OCI-LY1 (cell line): ENCODE measurements around the gene EPB41L4A.

Experiments
- EZH2 ChIP-seq: fragments of 200-600 bp; sonication (generic), shearing (Covaris generic); IDR thresholded peaks from 2 replicates; pipeline ENCODE4 v1.8.0; 2017; ENCODE audit warnings: borderline replicate concordance, mixed run types, mild to moderate bottlenecking, antibody characterized with exemption, low read length, moderate library complexity, mixed read lengths
- TF ChIP-seq, protein P1 (sequence below): fragments of 200-600 bp; sonication (generic), shearing (Covaris generic); IDR thresholded peaks from 2 replicates; pipeline ENCODE4 v1.5.1; 2017; ENCODE audit warnings: mild to moderate bottlenecking, antibody characterized with exemption, low read length, moderate library complexity, mixed read lengths

DNA sequence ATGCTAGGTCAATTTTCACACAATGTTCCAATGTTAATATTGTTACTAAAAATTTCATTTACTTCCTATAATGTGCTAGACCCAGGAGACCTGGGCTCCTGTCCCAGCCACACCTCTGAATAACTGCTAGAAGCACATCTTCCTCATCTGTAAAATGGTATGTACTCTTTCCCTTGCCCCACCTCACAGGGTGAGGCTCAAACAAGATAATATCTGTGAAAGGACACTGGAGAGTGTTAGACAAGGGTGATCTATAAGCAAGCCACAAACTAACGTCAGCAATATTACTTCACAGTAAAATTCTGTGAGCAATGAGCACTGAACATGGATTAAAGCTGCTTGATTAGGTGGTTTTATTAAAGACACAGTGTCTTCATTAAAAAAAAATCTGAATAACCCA, 186.4 kb downstream of the EPB41L4A start:
- TF ChIP-seq, protein P1, sequence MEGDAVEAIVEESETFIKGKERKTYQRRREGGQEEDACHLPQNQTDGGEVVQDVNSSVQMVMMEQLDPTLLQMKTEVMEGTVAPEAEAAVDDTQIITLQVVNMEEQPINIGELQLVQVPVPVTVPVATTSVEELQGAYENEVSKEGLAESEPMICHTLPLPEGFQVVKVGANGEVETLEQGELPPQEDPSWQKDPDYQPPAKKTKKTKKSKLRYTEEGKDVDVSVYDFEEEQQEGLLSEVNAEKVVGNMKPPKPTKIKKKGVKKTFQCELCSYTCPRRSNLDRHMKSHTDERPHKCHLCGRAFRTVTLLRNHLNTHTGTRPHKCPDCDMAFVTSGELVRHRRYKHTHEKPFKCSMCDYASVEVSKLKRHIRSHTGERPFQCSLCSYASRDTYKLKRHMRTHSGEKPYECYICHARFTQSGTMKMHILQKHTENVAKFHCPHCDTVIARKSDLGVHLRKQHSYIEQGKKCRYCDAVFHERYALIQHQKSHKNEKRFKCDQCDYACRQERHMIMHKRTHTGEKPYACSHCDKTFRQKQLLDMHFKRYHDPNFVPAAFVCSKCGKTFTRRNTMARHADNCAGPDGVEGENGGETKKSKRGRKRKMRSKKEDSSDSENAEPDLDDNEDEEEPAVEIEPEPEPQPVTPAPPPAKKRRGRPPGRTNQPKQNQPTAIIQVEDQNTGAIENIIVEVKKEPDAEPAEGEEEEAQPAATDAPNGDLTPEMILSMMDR, result no peak
- no peak for TF ChIP-seq EZH2
